ENCODE data around the gene COL4A1.

Gene COL4A1

GRCh38 chr13:110305949-110306339, 1.0 kb downstream of the COL4A1 start:
- no peaks in the 10 kb centered on the region for H4K20me1 ChIP-seq (ENCODE audit: insufficient read depth, low read length)
- H3K27ac ChIP-seq (ENCODE audit: low read length) = no peak overlapping the region
- no peaks in the 10 kb centered on the region for H3K79me2 ChIP-seq (ENCODE audit: low read length)
- no peaks in the 10 kb centered on the region for H3K36me3 ChIP-seq (replicated peaks; ENCODE audit: insufficient read depth, low read length)
- no peak overlapping the region for H3K9ac ChIP-seq (ENCODE audit: low read length)
- TF ChIP-seq EZH2 (optimal IDR thresholded peaks at IDR 0.05; ENCODE audit: low read depth, low read length) = no peak
- TF ChIP-seq EZH2phosphoT487 (IDR thresholded peaks at IDR 0.05; ENCODE audit: low read length) = no peak
- no peak for TF ChIP-seq CTCF (IDR thresholded peaks at IDR 0.05; ENCODE audit: low read length)
- H3K9me3 ChIP-seq (replicated peaks; ENCODE audit: insufficient read depth, low read length) = no peaks in the 10 kb centered on the region
- H2AFZ ChIP-seq (ENCODE audit: low read length) = no peak overlapping the region
- no peak for DNase-seq
- H3K4me1 ChIP-seq (ENCODE audit: low read length) = no peaks in the 10 kb centered on the region
- no peaks in the 10 kb centered on the region for H3K27me3 ChIP-seq (replicated peaks; ENCODE audit: insufficient read depth, low read length)
- no peaks in the 10 kb centered on the region for H3F3A ChIP-seq (ENCODE audit: insufficient read depth, low read length)
- H3K4me2 ChIP-seq (ENCODE audit: low read depth, low read length) = no peak overlapping the region
- H3K4me3 ChIP-seq (ENCODE audit: low read length) = no peak overlapping the region
- no peaks in the 10 kb centered on the region for H3K9me2 ChIP-seq (replicated peaks; ENCODE audit: insufficient read depth, low read length)

GRCh38 chr13:110305544-110305943, 1.4 kb downstream of the COL4A1 start:
- H3K9me2 ChIP-seq (replicated peaks; ENCODE audit: insufficient read depth, low read length) = no peaks in the 10 kb centered on the region
- H3K27me3 ChIP-seq (replicated peaks; ENCODE audit: insufficient read depth, low read length) = no peaks in the 10 kb centered on the region
- H3F3A ChIP-seq (ENCODE audit: insufficient read depth, low read length) = no peaks in the 10 kb centered on the region
- no peak overlapping the region for H3K9ac ChIP-seq (ENCODE audit: low read length)
- H3K79me2 ChIP-seq (ENCODE audit: low read length) = no peaks in the 10 kb centered on the region
- no peak overlapping the region for H2AFZ ChIP-seq (ENCODE audit: low read length)
- no peaks in the 10 kb centered on the region for H3K9me3 ChIP-seq (replicated peaks; ENCODE audit: insufficient read depth, low read length)
- no peaks in the 10 kb centered on the region for H3K4me1 ChIP-seq (ENCODE audit: low read length)
- no peak overlapping the region for H3K4me2 ChIP-seq (ENCODE audit: low read depth, low read length)
- H3K4me3 ChIP-seq (ENCODE audit: low read length) = no peak overlapping the region
- no peaks in the 10 kb centered on the region for H3K36me3 ChIP-seq (replicated peaks; ENCODE audit: insufficient read depth, low read length)
- no peak overlapping the region for H3K27ac ChIP-seq (ENCODE audit: low read length)
- TF ChIP-seq EZH2 (optimal IDR thresholded peaks at IDR 0.05; ENCODE audit: low read depth, low read length) (no peak), CTCF (IDR thresholded peaks at IDR 0.05; ENCODE audit: low read length) (no peak)
- H4K20me1 ChIP-seq (ENCODE audit: insufficient read depth, low read length) = no peaks in the 10 kb centered on the region
- no peak for DNase-seq

- no peaks in the 10 kb centered on the region for H3K9me2 ChIP-seq (replicated peaks; ENCODE audit: insufficient read depth, low read length)
- H3K4me1 ChIP-seq (ENCODE audit: low read length) = no peaks in the 10 kb centered on the region
- no peaks in the 10 kb centered on the region for H3K27me3 ChIP-seq (replicated peaks; ENCODE audit: insufficient read depth, low read length)
- H3K36me3 ChIP-seq (replicated peaks; ENCODE audit: insufficient read depth, low read length) = no peaks in the 10 kb centered on the region
- no peak overlapping the region for H2AFZ ChIP-seq (ENCODE audit: low read length)
- H3K27ac ChIP-seq (ENCODE audit: low read length) = no peak overlapping the region
- no peaks in the 10 kb centered on the region for H3K9me3 ChIP-seq (replicated peaks; ENCODE audit: insufficient read depth, low read length)
- H4K20me1 ChIP-seq (ENCODE audit: insufficient read depth, low read length) = no peaks in the 10 kb centered on the region
- no peak overlapping the region for H3K4me2 ChIP-seq (ENCODE audit: low read depth, low read length)
- H3K79me2 ChIP-seq (ENCODE audit: low read length) = no peaks in the 10 kb centered on the region
- no peak for DNase-seq
- H3F3A ChIP-seq (ENCODE audit: insufficient read depth, low read length) = no peaks in the 10 kb centered on the region
- H3K4me3 ChIP-seq (ENCODE audit: low read length) = no peak overlapping the region
- no peak overlapping the region for H3K9ac ChIP-seq (ENCODE audit: low read length)
- TF ChIP-seq EZH2phosphoT487 (IDR thresholded peaks at IDR 0.05; ENCODE audit: low read length) (no peak), CTCF (IDR thresholded peaks at IDR 0.05; ENCODE audit: low read length) (no peak), EZH2 (optimal IDR thresholded peaks at IDR 0.05; ENCODE audit: low read depth, low read length) (no peak)
Measured at GRCh38 chr13:110305001-110305400, 2.0 kb downstream of the COL4A1 start.

Measured in MM.1S (cell line).